ENCODE measurements around the gene CPED1.
"Not testable (repeated sequence)": the region's sequence is repeated elsewhere in the genome, so short reads cannot be mapped to it uniquely, and the experiment has no call there.

Gene CPED1

DNA sequence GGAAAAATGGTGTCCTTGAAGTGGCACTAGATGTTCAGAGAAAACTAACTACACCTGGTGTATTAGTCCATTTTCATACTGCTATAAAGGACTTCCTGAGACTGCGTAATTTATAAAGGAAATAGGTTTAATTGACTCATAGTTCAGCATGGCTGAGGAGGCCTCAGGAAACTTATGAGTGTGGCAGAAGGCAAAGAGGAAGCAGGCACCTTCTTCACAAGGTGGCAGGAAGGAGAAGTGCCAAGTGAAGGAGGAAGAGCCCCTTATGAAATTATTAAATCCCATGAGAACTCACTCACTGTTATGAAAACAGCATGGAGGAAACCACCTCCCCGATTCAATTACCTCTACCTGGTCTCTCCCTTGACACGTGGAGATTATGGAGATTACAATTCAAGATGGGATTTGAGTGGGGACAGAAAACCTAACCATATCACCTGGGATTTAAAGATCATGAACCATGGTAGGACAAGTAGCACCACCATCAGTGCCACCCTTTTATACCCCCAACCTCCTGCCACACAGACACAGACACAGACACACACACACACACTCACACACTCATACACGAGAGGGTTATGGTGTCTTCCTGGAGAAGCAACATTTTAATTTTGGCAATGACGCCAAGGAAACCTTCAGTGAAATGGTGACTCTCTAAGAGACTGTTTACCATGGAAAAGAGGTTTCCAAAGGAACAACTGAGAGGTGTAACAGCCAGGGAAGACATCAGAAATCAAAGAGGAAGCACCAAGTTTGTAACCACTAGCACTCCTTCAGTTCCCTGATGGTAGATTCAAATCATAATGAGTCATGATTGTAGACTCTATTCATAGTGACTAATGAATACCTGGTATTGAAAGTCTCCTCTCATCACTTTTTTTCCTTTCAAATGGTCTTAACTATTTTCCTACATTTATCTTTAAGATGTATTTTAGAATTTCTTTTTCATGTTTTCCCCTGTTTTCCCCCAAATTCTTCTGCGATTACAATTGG is 298.5 kb downstream of the CPED1 start:
- no peak for DNase-seq (ENCODE audit: low read depth)

DNA sequence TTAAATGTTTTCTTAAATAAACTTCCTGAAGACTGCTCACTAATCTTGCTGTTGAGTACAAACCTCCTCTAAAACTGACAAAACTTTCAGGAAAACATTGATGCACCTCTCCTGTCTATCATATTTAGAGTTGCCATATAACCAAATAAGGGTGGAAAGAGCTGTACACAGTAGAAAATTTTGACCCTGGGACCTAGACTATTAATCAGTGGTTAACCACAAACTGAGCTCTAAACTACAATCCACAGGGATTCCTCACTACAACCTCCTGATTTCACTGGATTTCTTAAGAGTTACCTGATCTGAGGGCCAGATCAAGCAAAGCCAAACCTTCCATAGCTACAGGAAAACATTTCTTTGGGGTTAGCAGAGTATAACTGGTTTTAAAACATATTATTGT is 300.4 kb downstream of the CPED1 start:
- DNase-seq (ENCODE audit: low read depth) = peak; percentile 24

DNA sequence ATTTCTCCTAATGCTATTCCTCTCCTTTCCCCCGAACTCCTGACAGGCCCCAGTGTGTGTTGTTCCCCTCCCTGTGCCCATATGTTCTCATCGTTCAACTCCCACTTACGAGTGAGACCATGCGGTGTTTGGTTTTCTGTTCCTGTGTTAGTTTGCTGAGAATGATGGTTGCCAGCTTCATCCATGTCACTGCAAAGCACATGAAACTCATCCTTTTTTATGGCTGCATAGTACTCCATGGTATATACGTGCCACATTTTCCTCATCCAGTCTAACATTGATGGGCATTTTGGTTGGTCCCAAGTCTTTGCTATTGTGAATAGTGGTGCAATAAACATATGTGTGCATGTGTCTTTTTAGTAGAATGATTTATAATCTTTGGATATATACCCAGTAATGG is 301.4 kb downstream of the CPED1 start:
- not testable (repeated sequence) for DNase-seq (ENCODE audit: low read depth)

- DNase-seq (ENCODE audit: low read depth) = no peak
Measured at GRCh38 chr7:121294448-121294992, 306.0 kb downstream of the CPED1 start.

DNA sequence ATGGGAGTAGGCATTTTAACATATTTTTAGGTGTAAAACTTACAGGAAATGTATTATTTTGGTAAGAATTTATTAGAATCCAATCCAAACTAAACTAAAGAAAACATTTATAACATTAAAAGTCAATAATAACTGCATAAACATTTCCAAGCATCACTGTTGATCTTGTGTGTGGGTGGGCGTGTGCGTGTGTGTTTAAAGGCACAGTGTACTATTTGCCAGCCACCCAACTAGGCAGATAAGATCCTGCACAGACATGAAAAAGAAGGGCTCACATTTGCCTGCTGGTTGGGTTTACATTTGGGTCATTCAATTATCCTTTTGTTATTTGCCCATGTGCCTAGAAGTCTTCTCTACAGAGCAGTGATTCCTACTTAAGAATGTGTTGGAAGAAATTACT is 309.3 kb downstream of the CPED1 start:
- no peak for DNase-seq (ENCODE audit: low read depth)

- DNase-seq (ENCODE audit: low read depth) = no peak
Measured at GRCh38 chr7:121298831-121299239, 310.3 kb downstream of the CPED1 start.

DNA sequence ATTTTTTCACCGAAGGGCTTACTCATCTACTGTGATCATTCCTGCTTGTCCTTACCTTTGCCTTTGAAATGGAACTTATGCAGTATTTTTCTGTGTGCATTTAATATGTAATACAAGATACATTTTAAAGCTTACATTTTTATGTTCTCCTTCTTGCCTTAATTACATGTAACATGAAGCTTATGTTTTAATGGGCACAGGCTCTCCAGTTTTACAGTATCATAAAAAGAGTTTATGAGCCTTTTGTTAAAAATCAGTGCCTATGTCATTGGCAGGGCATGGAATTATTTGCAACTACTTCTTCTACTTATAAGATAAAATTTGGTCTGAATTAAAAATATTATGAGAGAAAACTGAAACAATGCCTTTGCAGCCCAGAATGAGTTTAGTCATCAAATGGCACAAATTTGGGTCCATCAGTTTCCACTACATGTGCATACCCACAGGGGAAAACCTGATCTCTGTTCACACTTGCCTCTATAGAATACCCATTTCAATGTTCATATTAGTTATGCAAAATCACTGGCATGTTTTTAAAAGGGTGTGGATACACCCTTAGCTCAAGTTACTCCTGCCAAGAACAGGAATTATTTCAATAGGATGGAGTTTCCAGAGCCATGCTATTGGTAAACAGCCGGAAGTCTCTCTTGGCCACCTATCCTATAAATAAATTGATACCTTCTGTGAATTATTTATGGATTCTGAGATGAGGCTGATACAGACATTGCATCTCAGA is 312.3 kb downstream of the CPED1 start:
- peak; percentile 44 for DNase-seq (ENCODE audit: low read depth)

DNA sequence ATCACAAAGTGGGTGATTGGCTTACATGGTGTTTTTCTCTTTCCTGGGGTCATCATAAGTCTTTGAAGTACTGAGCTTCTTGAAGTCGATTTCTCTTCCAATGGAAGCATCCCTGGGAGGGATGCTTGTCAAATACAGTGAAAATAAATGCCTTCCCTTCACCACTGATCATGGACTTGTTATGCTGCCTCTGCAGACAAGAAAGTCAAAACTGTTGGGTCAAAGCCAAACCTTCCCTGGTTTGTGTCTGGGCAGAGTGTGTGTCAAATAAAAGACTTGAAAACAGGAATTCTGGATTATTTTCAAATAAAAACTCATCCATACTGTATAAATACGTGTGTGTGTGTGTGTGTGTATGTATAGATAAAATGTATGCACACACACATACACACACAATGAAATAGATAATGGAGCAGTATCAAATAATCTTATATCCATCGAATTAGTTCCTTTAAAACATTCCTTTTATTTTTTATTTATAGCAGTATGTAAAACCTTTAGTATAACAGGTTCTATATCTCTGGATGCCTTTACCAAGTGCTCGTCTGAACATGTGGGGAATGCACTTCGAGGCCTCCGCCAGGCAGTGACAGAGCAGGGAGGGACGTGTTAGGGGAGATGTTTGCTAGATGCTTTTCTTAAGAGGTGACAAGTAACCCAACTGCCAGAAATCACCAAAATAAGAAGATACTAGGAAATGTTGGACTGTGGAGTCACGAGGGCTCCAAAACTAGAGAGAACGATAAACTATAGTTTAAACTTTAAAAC is 313.1 kb downstream of the CPED1 start:
- DNase-seq (ENCODE audit: low read depth) = no peak

DNA sequence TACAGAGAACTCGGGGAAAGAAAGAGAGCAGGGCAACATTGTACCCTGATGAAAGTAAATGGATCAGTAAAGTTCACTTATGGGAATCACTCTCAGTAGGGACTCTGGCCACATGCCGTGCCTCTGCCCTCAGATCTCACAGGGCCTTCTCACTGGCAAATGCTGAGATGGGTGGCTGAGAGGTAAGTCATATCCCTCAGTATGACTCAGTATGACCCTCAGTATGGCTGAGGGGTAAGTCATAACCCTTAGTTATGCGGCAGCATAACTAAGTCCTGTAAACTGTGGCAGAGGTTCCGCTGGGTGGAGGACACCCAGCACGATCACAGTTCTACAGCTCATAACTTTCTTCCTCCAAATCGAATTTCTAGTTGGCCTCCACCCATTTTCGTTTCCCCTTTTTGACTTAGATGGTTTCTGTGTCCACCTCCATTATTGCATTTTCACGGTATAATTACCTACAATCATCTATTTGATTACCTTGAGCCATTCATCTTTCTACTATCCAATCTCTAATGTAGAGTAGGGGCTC is 313.8 kb downstream of the CPED1 start:
- DNase-seq (ENCODE audit: low read depth) = peak; percentile 29

- no peak for DNase-seq (ENCODE audit: low read depth)
Measured at GRCh38 chr7:121303422-121304101, 315.1 kb downstream of the CPED1 start.

GRCh38 chr7:121304102-121304658 is 315.7 kb downstream of the CPED1 start:
- DNase-seq (ENCODE audit: low read depth) = peak; percentile 47

DNA sequence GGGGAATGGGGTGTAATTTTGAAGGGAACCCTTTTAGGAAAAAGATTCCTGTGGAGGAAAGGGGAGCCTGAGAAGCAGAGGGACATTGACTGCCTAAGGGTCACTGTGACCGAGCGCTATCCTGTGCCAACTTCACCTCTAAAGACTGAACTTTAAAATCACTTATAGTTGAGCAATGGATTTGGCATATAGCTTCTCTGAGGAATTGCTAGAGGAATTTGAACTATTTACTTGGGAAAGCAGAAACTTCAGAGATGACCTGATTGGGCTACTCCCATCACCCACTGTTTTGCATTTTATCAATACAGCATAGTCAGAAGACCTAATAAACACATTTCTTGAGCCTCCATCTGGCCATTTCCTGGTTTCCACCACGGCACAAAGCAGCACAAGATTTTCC is 316.6 kb downstream of the CPED1 start:
- peak; percentile 31 for DNase-seq (ENCODE audit: low read depth)

DNA sequence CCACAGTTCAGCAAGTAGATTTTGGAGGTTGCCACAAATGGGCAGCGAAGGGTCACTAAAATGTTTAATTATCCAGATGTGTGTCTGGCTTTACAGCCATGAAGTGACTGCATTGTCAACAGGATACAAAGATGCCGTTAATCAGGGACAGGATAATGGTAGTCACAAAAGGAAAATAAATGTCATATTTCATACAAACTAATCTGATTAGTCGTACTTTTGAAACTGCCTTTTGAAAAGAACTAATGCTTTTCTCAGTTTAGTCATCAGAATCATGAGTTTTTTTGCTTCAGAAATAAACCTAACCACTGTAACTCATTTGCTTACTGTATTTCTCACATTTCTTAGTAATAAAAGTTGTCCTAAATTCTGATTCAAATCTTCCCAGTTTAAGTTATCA is 318.1 kb downstream of the CPED1 start:
- no peak for DNase-seq (ENCODE audit: low read depth)

GRCh38 chr7:121307021-121307574 is 318.6 kb downstream of the CPED1 start:
- DNase-seq (ENCODE audit: low read depth) = no peak

- no peak for DNase-seq (ENCODE audit: low read depth)
Measured at GRCh38 chr7:121313220-121313792, 324.8 kb downstream of the CPED1 start.

- DNase-seq (ENCODE audit: low read depth) = peak; percentile 84
Measured at GRCh38 chr7:121313793-121314676, 325.5 kb downstream of the CPED1 start.

DNA sequence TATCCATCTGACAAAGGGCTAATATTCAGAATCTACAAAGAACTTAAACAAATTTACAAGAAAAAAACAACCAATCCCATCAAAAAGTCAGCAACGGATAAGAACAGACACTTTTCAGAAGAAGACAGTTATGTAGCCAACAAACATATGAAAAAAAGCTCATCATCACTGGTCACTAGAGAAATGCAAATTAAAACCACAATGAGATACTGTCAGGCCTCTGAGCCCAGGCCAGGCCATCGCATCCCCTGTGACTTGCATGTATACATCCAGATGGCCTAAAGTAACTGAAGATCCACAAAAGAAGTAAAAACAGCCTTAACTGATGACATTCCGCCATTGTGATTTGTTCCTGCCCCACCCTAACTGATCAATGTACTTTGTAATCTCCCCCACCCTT is 326.7 kb downstream of the CPED1 start:
- not testable (repeated sequence) for DNase-seq (ENCODE audit: low read depth)

GRCh38 chr7:121322460-121322859 is 333.9 kb downstream of the CPED1 start:
- no peak for DNase-seq (ENCODE audit: low read depth)
